Gastrocnemius medialis (tissue), 4 donors: ENCODE data around the gene GABARAPL1.

Experiments used
- POLR2A ChIP-seq, 2 donors: fragments of 450-650 bp; IDR thresholded peaks; one replicate each; pipeline ENCODE4 v1.6.1; 2017; ENCODE audit warnings: antibody characterized with exemption in 2 of 2, mild to moderate bottlenecking in 2 of 2, moderate library complexity in 2 of 2
- TF ChIP-seq, protein P1 (sequence below), 5 experiments: fragments of 450-650 bp in 3 of 5; fragments of 200-600 bp in 2 of 5; sonication (generic) in 2 of 5; IDR thresholded peaks in 4 of 5; conservative IDR thresholded peaks in 1 of 5; 1 replicate in 4 of 5; 2 replicates in 1 of 5; pipeline ENCODE4 v1.5.1; 2016 to 2019; ENCODE audit warnings: antibody characterized with exemption in 5 of 5, mild to moderate bottlenecking in 3 of 5, moderate library complexity in 3 of 5

GRCh38 chr12:10207136-10207535, 5.5 kb upstream of the GABARAPL1 start:
- TF ChIP-seq, protein P1, sequence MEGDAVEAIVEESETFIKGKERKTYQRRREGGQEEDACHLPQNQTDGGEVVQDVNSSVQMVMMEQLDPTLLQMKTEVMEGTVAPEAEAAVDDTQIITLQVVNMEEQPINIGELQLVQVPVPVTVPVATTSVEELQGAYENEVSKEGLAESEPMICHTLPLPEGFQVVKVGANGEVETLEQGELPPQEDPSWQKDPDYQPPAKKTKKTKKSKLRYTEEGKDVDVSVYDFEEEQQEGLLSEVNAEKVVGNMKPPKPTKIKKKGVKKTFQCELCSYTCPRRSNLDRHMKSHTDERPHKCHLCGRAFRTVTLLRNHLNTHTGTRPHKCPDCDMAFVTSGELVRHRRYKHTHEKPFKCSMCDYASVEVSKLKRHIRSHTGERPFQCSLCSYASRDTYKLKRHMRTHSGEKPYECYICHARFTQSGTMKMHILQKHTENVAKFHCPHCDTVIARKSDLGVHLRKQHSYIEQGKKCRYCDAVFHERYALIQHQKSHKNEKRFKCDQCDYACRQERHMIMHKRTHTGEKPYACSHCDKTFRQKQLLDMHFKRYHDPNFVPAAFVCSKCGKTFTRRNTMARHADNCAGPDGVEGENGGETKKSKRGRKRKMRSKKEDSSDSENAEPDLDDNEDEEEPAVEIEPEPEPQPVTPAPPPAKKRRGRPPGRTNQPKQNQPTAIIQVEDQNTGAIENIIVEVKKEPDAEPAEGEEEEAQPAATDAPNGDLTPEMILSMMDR (IDR thresholded peaks at IDR 0.05 in 4 of 5, conservative IDR thresholded peaks at IDR 0.05 in 1 of 5), result no peak
- TF ChIP-seq POLR2A (IDR thresholded peaks at IDR 0.05), result no peak
